H1 (cell line): ENCODE measurements around the gene GEMIN7. TPM values are rescaled to one million over a fixed set of nuclear protein-coding genes. Genes with fewer than 3 reads are reported as not detected.
"Not testable (repeated sequence)": the region's sequence is repeated elsewhere in the genome, so short reads cannot be mapped to it uniquely, and the experiment has no call there.

Experiments used
- CTCF ChIA-PET: fragments of 300-600 bp; sonication (Branson Sonifier 250); formaldehyde crosslinking; loops from one replicate; lab custom pipeline; 2021; ENCODE audit not compliant: partially characterized antibody; lab: Charles Lee
- POLR2A ChIA-PET: fragments of 300-600 bp; sonication (Branson Sonifier 250); formaldehyde crosslinking; loops from one replicate; lab custom pipeline; 2021; ENCODE audit warnings: inconsistent platforms; ENCODE audit not compliant: partially characterized antibody; lab: Charles Lee
- DNase-seq, 2 experiments: peaks; one replicate each; pipeline versions ENCODE4 v3.0.0 to v3.0.0-alpha.2; 2010 to 2022; ENCODE audit warnings: low spot score in 2 of 2, low read depth in 1 of 2, mixed read lengths in 1 of 2
- FAIRE-seq: peaks from 2 replicates; lab custom pipeline; 2011; peaks lifted over from hg19 to GRCh38; lab: Jason Lieb, UNC
- H2AFZ ChIP-seq: 2 replicates; pipeline ENCODE4 v1.8.1; 2012; ENCODE audit warnings: low read length, inconsistent platforms
- H2AK5ac ChIP-seq: 2 replicates; pipeline ENCODE4 v1.6.1; 2013; ENCODE audit warnings: low read depth, low read length
- H2BK120ac ChIP-seq: replicated peaks from 2 replicates; pipeline ENCODE3; 2013; ENCODE audit warnings: low read depth, low read length, inconsistent platforms
- H2BK12ac ChIP-seq: 2 replicates; pipeline ENCODE4 v1.6.1; 2013; ENCODE audit warnings: low read depth, low read length
- H2BK15ac ChIP-seq: 2 replicates; pipeline ENCODE4 v1.6.1; 2013; ENCODE audit warnings: low read length
- H2BK20ac ChIP-seq: 2 replicates; pipeline ENCODE4 v1.6.1; 2013; ENCODE audit warnings: low read length
- H2BK5ac ChIP-seq: 2 replicates; pipeline ENCODE4 v1.6.1; 2013; ENCODE audit warnings: low read depth, low read length
- H3K14ac ChIP-seq: 2 replicates; pipeline ENCODE4 v1.6.1; 2013; ENCODE audit warnings: inconsistent platforms; ENCODE audit not compliant: insufficient read length
- H3K18ac ChIP-seq: 2 replicates; pipeline ENCODE4 v1.6.1; 2013; ENCODE audit warnings: low read length; ENCODE audit errors: extremely low read depth
- H3K23ac ChIP-seq: 2 replicates; pipeline ENCODE4 v1.6.1; 2013; ENCODE audit warnings: inconsistent platforms; ENCODE audit not compliant: insufficient read length
- H3K23me2 ChIP-seq: 2 replicates; pipeline ENCODE4 v1.6.1; 2013; ENCODE audit warnings: low read depth, low read length
- H3K27ac ChIP-seq: 2 replicates; pipeline ENCODE4 v1.6.1; 2011; ENCODE audit warnings: low read depth, low read length, inconsistent platforms
- H3K27me3 ChIP-seq, 4 experiments: replicated peaks in 1 of 4; 1 replicate in 1 of 4; 2 replicates in 3 of 4; pipeline versions ENCODE4 v1.6.1 to v1.8.1; 2011 to 2013; ENCODE audit warnings: low read length in 3 of 4, mild to moderate bottlenecking in 3 of 4, inconsistent platforms in 2 of 4, mixed read lengths in 2 of 4, moderate library complexity in 1 of 4; ENCODE audit not compliant: control insufficient read depth in 3 of 4, insufficient read depth in 3 of 4; ENCODE audit errors: extremely low read depth in 1 of 4
- H3K36me3 ChIP-seq, 4 experiments: 2 replicates each; pipeline versions ENCODE4 v1.6.1 to v1.8.1; 2011 to 2013; ENCODE audit warnings: mild to moderate bottlenecking in 4 of 4, low read length in 3 of 4, moderate library complexity in 2 of 4, control low read depth in 1 of 4, inconsistent platforms in 1 of 4; ENCODE audit not compliant: insufficient read depth in 4 of 4, control insufficient read depth in 2 of 4
- H3K4ac ChIP-seq: replicated peaks from 2 replicates; pipeline ENCODE3; 2013; ENCODE audit warnings: low read length, low read depth, mixed read lengths, inconsistent platforms; ENCODE audit not compliant: insufficient read length
- H3K4me1 ChIP-seq, 4 experiments: replicated peaks in 1 of 4; 1 replicate in 1 of 4; 2 replicates in 3 of 4; pipeline versions ENCODE4 v1.6.1 to v1.8.1; 2011 to 2013; ENCODE audit warnings: low read length in 3 of 4, inconsistent platforms in 2 of 4, mixed read lengths in 1 of 4; ENCODE audit not compliant: insufficient read depth in 4 of 4, control insufficient read depth in 3 of 4
- H3K4me2 ChIP-seq, 2 experiments: 2 replicates each; pipeline versions ENCODE4 v1.6.1 to v1.8.1; 2011 to 2013; ENCODE audit warnings: low read depth in 2 of 2, low read length in 2 of 2, control low read depth in 1 of 2, inconsistent platforms in 1 of 2, mild to moderate bottlenecking in 1 of 2; ENCODE audit not compliant: insufficient read depth in 1 of 2
- H3K4me3 ChIP-seq, 4 experiments: fragments of 200-600, 300-600 bp in 1 of 4; sonication (generic), shearing (Covaris generic), sonication (Bioruptor Twin) in 1 of 4; 2 replicates each; pipeline versions ENCODE4 v1.5.1 to v1.8.1; 2011 to 2016; ENCODE audit warnings: low read length in 4 of 4, low read depth in 3 of 4, control low read depth in 2 of 4, inconsistent platforms in 2 of 4, mild to moderate bottlenecking in 2 of 4, mixed read lengths in 1 of 4, moderate library complexity in 1 of 4; ENCODE audit not compliant: insufficient read depth in 2 of 4; ENCODE audit errors: extremely low read depth in 1 of 4
- H3K56ac ChIP-seq: replicated peaks from 2 replicates; pipeline ENCODE3; 2013; ENCODE audit warnings: low read depth, mild to moderate bottlenecking, mixed read lengths, low read length, inconsistent platforms; ENCODE audit not compliant: insufficient read length
- H3K79me1 ChIP-seq: 2 replicates; pipeline ENCODE4 v1.6.1; 2013; ENCODE audit warnings: low read depth, low read length, control low read depth
- H3K79me2 ChIP-seq, 2 experiments: 2 replicates each; pipeline versions ENCODE4 v1.6.1 to v1.8.1; 2012 to 2013; ENCODE audit warnings: low read length in 2 of 2, mild to moderate bottlenecking in 2 of 2, inconsistent platforms in 1 of 2; ENCODE audit not compliant: insufficient read depth in 2 of 2, control insufficient read depth in 1 of 2
- H3K9ac ChIP-seq, 4 experiments: replicated peaks in 1 of 4; 1 replicate in 1 of 4; 2 replicates in 3 of 4; pipeline versions ENCODE4 v1.6.1 to v1.8.1; 2011 to 2013; ENCODE audit warnings: low read depth in 3 of 4, low read length in 3 of 4, control low read depth in 2 of 4, mild to moderate bottlenecking in 2 of 4, moderate library complexity in 2 of 4, inconsistent platforms in 1 of 4; ENCODE audit errors: extremely low read depth in 1 of 4
- H3K9me3 ChIP-seq, 2 experiments: 2 replicates each; pipeline versions ENCODE4 v1.6.1 to v1.8.1; 2012 to 2013; ENCODE audit warnings: mild to moderate bottlenecking in 2 of 2, moderate library complexity in 2 of 2, control low read depth in 1 of 2, inconsistent platforms in 1 of 2, low read depth in 1 of 2, low read length in 1 of 2, mixed read lengths in 1 of 2; ENCODE audit not compliant: insufficient read depth in 2 of 2
- H4K20me1 ChIP-seq, 2 experiments: replicated peaks in 1 of 2; 2 replicates each; pipeline versions ENCODE3 to v1.8.1; 2011 to 2013; ENCODE audit warnings: inconsistent platforms in 2 of 2, low read length in 2 of 2, mild to moderate bottlenecking in 1 of 2; ENCODE audit not compliant: insufficient read depth in 2 of 2, control insufficient read depth in 1 of 2
- H4K5ac ChIP-seq: 2 replicates; pipeline ENCODE4 v1.6.1; 2013; ENCODE audit warnings: low read length, low read depth, mixed read lengths, inconsistent platforms; ENCODE audit not compliant: insufficient read length
- H4K8ac ChIP-seq: 2 replicates; pipeline ENCODE4 v1.8.0; 2013; ENCODE audit warnings: mild to moderate bottlenecking, moderate library complexity, low read length, inconsistent platforms; ENCODE audit not compliant: insufficient read depth; ENCODE audit errors: extremely low read depth
- H4K91ac ChIP-seq: replicated peaks from 2 replicates; pipeline ENCODE3; 2013; ENCODE audit warnings: low read length, mixed read lengths, inconsistent platforms; ENCODE audit not compliant: insufficient read length
- RNF2 ChIP-seq: fragments of 200-900, 300-1000 bp; sonication (generic); IDR thresholded peaks from 2 replicates; pipeline ENCODE4 v1.7.1; 2016; ENCODE audit warnings: borderline replicate concordance, low read depth, mild to moderate bottlenecking, antibody characterized with exemption, low read length; ENCODE audit not compliant: poor library complexity, severe bottlenecking; ENCODE audit errors: missing control alignments
- WGBS, 2 experiments: shearing (Covaris generic) in 1 of 2; methylation state at CpG; one replicate each; pipeline versions ENCODE4 v1.1.6 to v1.1.7; 2013 to 2015; ENCODE audit warnings: low lambda C conversion rate in 2 of 2, mixed read lengths in 2 of 2, inconsistent platforms in 1 of 2, low coverage in 1 of 2, missing lambda C conversion rate in 1 of 2; ENCODE audit not compliant: insufficient replicate concordance in 2 of 2, insufficient coverage in 1 of 2, insufficient read length in 1 of 2; ENCODE audit errors: extremely low coverage in 1 of 2, missing lambda C conversion rate in 1 of 2; 5-methylcytosine and 5-hydroxymethylcytosine counted together
- polyA plus RNA-seq, 7 experiments: library from polyadenylated mRNA; depleted of rRNA in 3 of 7; stranded (reverse) in 5 of 7; unstranded in 2 of 7; fragments of >200 nt in 5 of 7; fragments of 200-250 nt in 2 of 7; gene quantifications; 1 replicate in 5 of 7; 2 replicates in 1 of 7; 4 replicates in 1 of 7; pipeline versions ENCODE4 v1.2.1 to v1.2.3, GENCODE V29; 2011 to 2013; ENCODE audit warnings: missing spikeins in 2 of 7, mixed read lengths in 2 of 7
- total RNA-seq: library from RNA; stranded (reverse); fragmentation: NEBNext Ultra II Directional; extraction: Animal tissue kit (Norgen Biotek cat#: 25700); gene quantifications from 2 replicates; pipeline ENCODE4 v1.2.1, GENCODE V29; 2021

The GEMIN7 gene
- total and polyA plus RNA-seq, 2 of the 8 experiments (the other 6 are each of a cell fraction or from before 2014, with no cell fraction given) = 48.0 to 91.6 TPM

- TF ChIP-seq RNF2 = no peak
Measured at GRCh38 chr19:45104658-45105349, 25.7 kb downstream of the GEMIN7 start (continued).

GRCh38 chr19:45106363-45106762 lies 27.3 kb downstream of the GEMIN7 start:
- H2BK15ac ChIP-seq, H2BK5ac ChIP-seq, H3K4ac ChIP-seq, H2AFZ ChIP-seq, H3K23me2 ChIP-seq, H4K5ac ChIP-seq, H2BK20ac ChIP-seq, H3K23ac ChIP-seq, H3K27me3 ChIP-seq, H4K91ac ChIP-seq, H3K36me3 ChIP-seq, H3K4me2 ChIP-seq, H3K14ac ChIP-seq, H3K4me3 ChIP-seq, H4K8ac ChIP-seq, H2BK12ac ChIP-seq, H3K27ac ChIP-seq, H3K9ac ChIP-seq, H2BK120ac ChIP-seq, H3K56ac ChIP-seq, FAIRE-seq, H2AK5ac ChIP-seq, H3K18ac ChIP-seq, H3K9me3 ChIP-seq, DNase-seq: not testable (repeated sequence)
- 97% methylated on average over 11 of the region's 11 CpGs; no CpG with 5 or more reads in 1 of the 2 experiments for WGBS, 2 experiments
- POLR2A ChIA-PET = interaction anchor here (0.8 to 8.4 kb wide), 3 partner anchors 8 to 19 kb away, joined by 3 to 70 read pairs (median 30); partner anchors contain the start of gene PPP1R37
- CTCF ChIA-PET = interaction anchor here (0.6 to 3.9 kb wide), 5 partner anchors 9 to 31 kb away, joined by 3 to 19 read pairs (median 3); partner anchors contain the start of gene PPP1R37
- peaks cover 0 to 14% (median 4%) of the 10 kb centered on the region in 4 experiments; a peak in 5 of 7 replicates for H3K4me1 ChIP-seq
- peaks cover 6 to 86% of the 10 kb centered on the region in 2 experiments for H3K79me2 ChIP-seq
- H4K20me1 ChIP-seq = peaks cover 35 to 36% of the 10 kb centered on the region in 2 experiments
- H3K79me1 ChIP-seq = peaks cover 43% of the 10 kb centered on the region
